Epithelial cell of proximal tubule (primary cell): ENCODE measurements around the gene TMEM150B. TPM values are rescaled to one million over a fixed set of nuclear protein-coding genes. Genes with fewer than 3 reads are reported as not detected.

ENCODE experiments used
- DNase-seq: peaks from one replicate; pipeline ENCODE4 v3.0.0-alpha.2; 2011; ENCODE audit warnings: low read depth
- H3K4me3 ChIP-seq: 2 replicates; pipeline ENCODE4 v1.5.1; 2011; ENCODE audit warnings: low read depth, mild to moderate bottlenecking, low read length
- CTCF ChIP-seq: conservative IDR thresholded peaks from 2 replicates; pipeline ENCODE4 v1.5.1; 2012; ENCODE audit warnings: low read depth, mild to moderate bottlenecking, low read length
- total RNA-seq: library from RNA; depleted of rRNA; stranded (reverse); fragments of >200 nt; gene quantifications from 2 replicates; pipeline ENCODE4 v1.2.3, GENCODE V29; 2015

The TMEM150B gene
- total RNA-seq, 1 donor from 2014 or later, result not detected

GRCh38 chr19:55368701-55369563 lies 43.8 kb upstream of the TMEM150B start:
- H3K4me3 ChIP-seq, result peak overlapping the region; percentile 34
- DNase-seq, result no peak
- no peak for TF ChIP-seq CTCF

- no peak for TF ChIP-seq CTCF
- DNase-seq, result no peak
- H3K4me3 ChIP-seq, result no peak overlapping the region
Measured at GRCh38 chr19:55368106-55368505, 43.0 kb upstream of the TMEM150B start.

GRCh38 chr19:55366790-55367189 lies 41.6 kb upstream of the TMEM150B start:
- no peak for DNase-seq
- no peak for TF ChIP-seq CTCF
- no peak overlapping the region for H3K4me3 ChIP-seq

GRCh38 chr19:55365964-55366363 lies 40.8 kb upstream of the TMEM150B start:
- DNase-seq, result no peak
- no peak for TF ChIP-seq CTCF
- no peak overlapping the region for H3K4me3 ChIP-seq

GRCh38 chr19:55365245-55365644 lies 40.1 kb upstream of the TMEM150B start:
- DNase-seq, result no peak
- no peak overlapping the region for H3K4me3 ChIP-seq
- no peak for TF ChIP-seq CTCF

GRCh38 chr19:55362990-55363716 lies 38.0 kb upstream of the TMEM150B start, which contains the start of gene GARIN5B:
GARIN5B (minus strand) TSS chr19:55363260; CDS start chr19:55363066, 194 bp downstream.
- TF ChIP-seq CTCF, result no peak
- no peak within 1 kb of the TSS for H3K4me3 ChIP-seq
- DNase-seq, result no peak
